Measurements from ENCODE around the gene BPIFB6. TPM values are rescaled to one million over a fixed set of nuclear protein-coding genes. Genes with fewer than 3 reads are reported as not detected.

Gene BPIFB6
- total RNA-seq: not detected in 2 replicates

GRCh38 chr20:33031531-33031930 lies at the start of gene BPIFB6:
Gene BPIFB6, plus strand, starts transcription at chr20:33031648. Its CDS starts 0 bp downstream, at chr20:33031648.
- Mint-ChIP-seq H3K27ac (no peak within 1 kb of the TSS), H3K27me3 (ENCODE audit: low read depth) (no peaks in the 10 kb centered on the region), H3K9me3 (no peaks in the 10 kb centered on the region), H3K4me1 (ENCODE audit: low read depth) (no peaks in the 10 kb centered on the region), H3K4me3 (ENCODE audit: low read depth) (no peak within 1 kb of the TSS), H3K36me3 (ENCODE audit: low read depth) (no peaks in the 10 kb centered on the region)
- intact Hi-C loops (cut with micrococcal nuclease): no loop called here
- no peak for DNase-seq (ENCODE audit: low spot score)

GRCh38 chr20:32982617-32983458 lies 48.6 kb upstream of the BPIFB6 start:
- no peaks in the 10 kb centered on the region for H3K9me3 Mint-ChIP-seq
- no peak for DNase-seq (ENCODE audit: low spot score)
- H3K4me1 Mint-ChIP-seq (ENCODE audit: low read depth): peaks cover 4% of the 10 kb centered on the region
- H3K36me3 Mint-ChIP-seq (ENCODE audit: low read depth): no peaks in the 10 kb centered on the region
- H3K27me3 Mint-ChIP-seq (ENCODE audit: low read depth): no peaks in the 10 kb centered on the region
- H3K27ac Mint-ChIP-seq: no peak overlapping the region
- intact Hi-C loops (cut with micrococcal nuclease): no loop called here
- no peak overlapping the region for H3K4me3 Mint-ChIP-seq (ENCODE audit: low read depth)

- intact Hi-C loops (cut with micrococcal nuclease): no loop called here
- H3K4me1 Mint-ChIP-seq (ENCODE audit: low read depth): peaks cover 4% of the 10 kb centered on the region
- no peak overlapping the region for H3K27ac Mint-ChIP-seq
- no peaks in the 10 kb centered on the region for H3K9me3 Mint-ChIP-seq
- no peak overlapping the region for H3K4me3 Mint-ChIP-seq (ENCODE audit: low read depth)
- H3K36me3 Mint-ChIP-seq (ENCODE audit: low read depth): no peaks in the 10 kb centered on the region
- no peaks in the 10 kb centered on the region for H3K27me3 Mint-ChIP-seq (ENCODE audit: low read depth)
- no peak for DNase-seq (ENCODE audit: low spot score)
Measured at GRCh38 chr20:32983459-32984112, 47.9 kb upstream of the BPIFB6 start.

- H3K27ac Mint-ChIP-seq: no peak overlapping the region
- intact Hi-C loops (cut with micrococcal nuclease): no loop called here
- DNase-seq (ENCODE audit: low spot score): no peak
- no peaks in the 10 kb centered on the region for H3K9me3 Mint-ChIP-seq
- H3K27me3 Mint-ChIP-seq (ENCODE audit: low read depth): no peaks in the 10 kb centered on the region
- H3K4me1 Mint-ChIP-seq (ENCODE audit: low read depth): peaks cover 4% of the 10 kb centered on the region
- no peaks in the 10 kb centered on the region for H3K36me3 Mint-ChIP-seq (ENCODE audit: low read depth)
- H3K4me3 Mint-ChIP-seq (ENCODE audit: low read depth): no peak overlapping the region
Measured at GRCh38 chr20:32984196-32984595, 47.3 kb upstream of the BPIFB6 start.

GRCh38 chr20:32984631-32985354 lies 46.7 kb upstream of the BPIFB6 start:
- no peak overlapping the region for H3K4me3 Mint-ChIP-seq (ENCODE audit: low read depth)

GRCh38 chr20:32985596-32985995 lies 45.9 kb upstream of the BPIFB6 start:
- no peak overlapping the region for H3K27ac Mint-ChIP-seq
- H3K9me3 Mint-ChIP-seq: no peaks in the 10 kb centered on the region
- no peaks in the 10 kb centered on the region for H3K36me3 Mint-ChIP-seq (ENCODE audit: low read depth)
- H3K4me1 Mint-ChIP-seq (ENCODE audit: low read depth): peaks cover 4% of the 10 kb centered on the region
- no peaks in the 10 kb centered on the region for H3K27me3 Mint-ChIP-seq (ENCODE audit: low read depth)
- DNase-seq (ENCODE audit: low spot score): no peak
- intact Hi-C loops (cut with micrococcal nuclease): no loop called here
- no peak overlapping the region for H3K4me3 Mint-ChIP-seq (ENCODE audit: low read depth)

More at GRCh38 chr20:32984631-32985354, 46.7 kb upstream of the BPIFB6 start:
- DNase-seq (ENCODE audit: low spot score): no peak
- Mint-ChIP-seq H3K9me3 (no peaks in the 10 kb centered on the region), H3K27me3 (ENCODE audit: low read depth) (no peaks in the 10 kb centered on the region), H3K27ac (no peak overlapping the region), H3K36me3 (ENCODE audit: low read depth) (no peaks in the 10 kb centered on the region), H3K4me1 (ENCODE audit: low read depth) (peaks cover 4% of the 10 kb centered on the region)
- intact Hi-C loops (cut with micrococcal nuclease): no loop called here

- Mint-ChIP-seq H3K4me3 (ENCODE audit: low read depth) (no peak overlapping the region), H3K36me3 (ENCODE audit: low read depth) (no peaks in the 10 kb centered on the region), H3K9me3 (no peaks in the 10 kb centered on the region), H3K4me1 (ENCODE audit: low read depth) (peaks cover 7% of the 10 kb centered on the region), H3K27me3 (ENCODE audit: low read depth) (no peaks in the 10 kb centered on the region), H3K27ac (no peak overlapping the region)
- intact Hi-C loops (cut with micrococcal nuclease): no loop called here
- no peak for DNase-seq (ENCODE audit: low spot score)
Measured at GRCh38 chr20:32986331-32986966, 45.0 kb upstream of the BPIFB6 start.

- no peak for DNase-seq (ENCODE audit: low spot score)
- Mint-ChIP-seq H3K9me3 (no peaks in the 10 kb centered on the region), H3K4me3 (ENCODE audit: low read depth) (no peak overlapping the region), H3K27me3 (ENCODE audit: low read depth) (no peaks in the 10 kb centered on the region), H3K27ac (no peak overlapping the region), H3K4me1 (ENCODE audit: low read depth) (peaks cover 7% of the 10 kb centered on the region), H3K36me3 (ENCODE audit: low read depth) (no peaks in the 10 kb centered on the region)
- intact Hi-C loops (cut with micrococcal nuclease): no loop called here
Measured at GRCh38 chr20:32987044-32987825, 44.2 kb upstream of the BPIFB6 start.

- Mint-ChIP-seq H3K36me3 (ENCODE audit: low read depth) (no peaks in the 10 kb centered on the region), H3K9me3 (no peaks in the 10 kb centered on the region), H3K4me1 (ENCODE audit: low read depth) (peaks cover 4% of the 10 kb centered on the region), H3K27me3 (ENCODE audit: low read depth) (no peaks in the 10 kb centered on the region), H3K4me3 (ENCODE audit: low read depth) (no peak overlapping the region), H3K27ac (no peak overlapping the region)
- intact Hi-C loops (cut with micrococcal nuclease): no loop called here
- no peak for DNase-seq (ENCODE audit: low spot score)
Measured at GRCh38 chr20:32988008-32988407, 43.4 kb upstream of the BPIFB6 start.

- no peak for DNase-seq (ENCODE audit: low spot score)
- peaks cover 5% of the 10 kb centered on the region for H3K9me3 Mint-ChIP-seq
- no peak overlapping the region for H3K4me3 Mint-ChIP-seq (ENCODE audit: low read depth)
- intact Hi-C loops (cut with micrococcal nuclease): no loop called here
- no peak overlapping the region for H3K27ac Mint-ChIP-seq
- peaks cover 3% of the 10 kb centered on the region for H3K4me1 Mint-ChIP-seq (ENCODE audit: low read depth)
- H3K36me3 Mint-ChIP-seq (ENCODE audit: low read depth): no peaks in the 10 kb centered on the region
- H3K27me3 Mint-ChIP-seq (ENCODE audit: low read depth): no peaks in the 10 kb centered on the region
Measured at GRCh38 chr20:32989507-32990283, 41.8 kb upstream of the BPIFB6 start.

- no peak overlapping the region for H3K4me3 Mint-ChIP-seq (ENCODE audit: low read depth)
- H3K4me1 Mint-ChIP-seq (ENCODE audit: low read depth): peaks cover 3% of the 10 kb centered on the region
Measured at GRCh38 chr20:32990426-32990825, 41.0 kb upstream of the BPIFB6 start.

More at GRCh38 chr20:32990426-32990825, 41.0 kb upstream of the BPIFB6 start:
- Mint-ChIP-seq H3K36me3 (ENCODE audit: low read depth) (no peaks in the 10 kb centered on the region), H3K27me3 (ENCODE audit: low read depth) (no peaks in the 10 kb centered on the region), H3K27ac (no peak overlapping the region), H3K9me3 (peaks cover 12% of the 10 kb centered on the region)
- no peak for DNase-seq (ENCODE audit: low spot score)
- intact Hi-C loops (cut with micrococcal nuclease): no loop called here
